ENCODE data around the gene TIMP2. TPM values are rescaled to one million over a fixed set of nuclear protein-coding genes. Genes with fewer than 3 reads are reported as not detected.

Gene TIMP2
- total and polyA plus RNA-seq, 2 of the 8 experiments (the other 6 are each of a cell fraction or from before 2014, with no cell fraction given): 18.2 to 43.3 TPM

DNA sequence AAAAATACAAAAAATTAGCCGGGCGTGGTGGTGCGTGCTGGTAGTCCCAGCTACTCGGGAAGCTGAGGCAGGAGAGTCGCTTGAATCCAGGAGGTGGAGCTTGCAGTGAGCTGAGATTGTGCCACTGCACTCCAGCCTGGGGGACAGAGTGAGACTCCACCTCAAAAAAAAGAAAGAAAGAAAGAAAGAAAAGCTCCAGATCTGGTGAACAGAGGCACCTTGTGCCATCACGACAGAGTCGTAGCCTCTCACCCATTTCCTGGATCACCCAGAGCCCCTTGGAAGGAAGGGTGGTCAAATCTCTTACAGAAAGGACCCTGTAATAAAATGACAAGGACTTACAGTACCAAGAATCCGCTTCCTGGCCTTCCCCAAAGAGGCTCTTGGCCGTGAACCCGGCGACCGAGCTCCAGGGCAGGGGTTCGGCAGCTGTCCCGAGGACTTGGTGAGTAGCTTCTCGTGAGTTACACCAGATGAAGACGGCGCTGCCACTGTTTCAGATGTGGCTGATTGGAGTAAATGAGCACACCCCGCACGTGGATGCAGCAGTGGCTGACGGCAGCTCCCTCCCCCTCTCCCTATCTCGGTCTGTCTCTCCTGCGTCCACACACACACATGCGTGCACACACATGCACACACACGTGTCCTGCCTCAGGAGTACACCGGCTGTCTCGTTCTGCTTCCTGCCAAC lies 41.1 kb upstream of the TIMP2 start:
- CTCF ChIA-PET (ENCODE audit: partially characterized antibody): interaction anchor here (0.8 to 4.2 kb wide), 16 partner anchors 10 to 116 kb away, joined by 3 to 19 read pairs (median 4); no protein-coding TSS in a partner anchor
- WGBS, 2 experiments (ENCODE audit: extremely low coverage in 1 of 2, insufficient coverage in 1 of 2, insufficient read length in 1 of 2, insufficient replicate concordance in 2 of 2, low coverage in 1 of 2, low lambda C conversion rate in 2 of 2, missing lambda C conversion rate in 1 of 2): 91% methylated on average over 23 of the region's 26 CpGs; no CpG with 5 or more reads in 1 of the 2 experiments
- FAIRE-seq: no peak
- no peak for TF ChIP-seq POU5F1 (IDR thresholded peaks at IDR 0.05; ENCODE audit: low read depth, low read length)
- no peak for TF ChIP-seq BRCA1 (IDR thresholded peaks at IDR 0.05; ENCODE audit: low read depth, low read length)
- no peak for TF ChIP-seq CEBPB (IDR thresholded peaks at IDR 0.05; ENCODE audit: low read depth, low read length)
- no peak for TF ChIP-seq ATF3 (IDR thresholded peaks at IDR 0.05; ENCODE audit: insufficient read depth, low read depth, low read length)
- no peak for TF ChIP-seq BACH1 (IDR thresholded peaks at IDR 0.05; ENCODE audit: low read length)
- TF ChIP-seq NANOG (IDR thresholded peaks at IDR 0.05; ENCODE audit: insufficient read depth, low read depth, low read length, poor library complexity, severe bottlenecking): no peak

More for the DNA sequence above, 41.1 kb upstream of the TIMP2 start:
- H4K5ac ChIP-seq (ENCODE audit: insufficient read length, low read depth, low read length): no peak overlapping the region
- no peak overlapping the region for H3K27ac ChIP-seq (ENCODE audit: low read depth, low read length)
- peaks cover 0 to 2% (median 0%) of the 10 kb centered on the region in 4 experiments; a peak in 1 of 7 replicates for H3K4me1 ChIP-seq (replicated peaks in 1 of 4; ENCODE audit: control insufficient read depth in 3 of 4, insufficient read depth in 4 of 4, low read length in 3 of 4)
- H4K8ac ChIP-seq (ENCODE audit: extremely low read depth, insufficient read depth, low read length): no peak overlapping the region
- H3K4me2 ChIP-seq (ENCODE audit: insufficient read depth in 1 of 2, low read depth in 2 of 2, low read length in 2 of 2): no peak overlapping the region
- H2BK5ac ChIP-seq (ENCODE audit: low read depth, low read length): no peak overlapping the region
- H4K20me1 ChIP-seq (replicated peaks in 1 of 2; ENCODE audit: control insufficient read depth in 1 of 2, insufficient read depth in 2 of 2, low read length in 2 of 2): no peaks in the 10 kb centered on the region
- no peaks in the 10 kb centered on the region for H3K79me2 ChIP-seq (ENCODE audit: control insufficient read depth in 1 of 2, insufficient read depth in 2 of 2, low read length in 2 of 2)
- H3K14ac ChIP-seq (ENCODE audit: insufficient read length): no peak overlapping the region
- no peaks in the 10 kb centered on the region for H3K9me3 ChIP-seq (ENCODE audit: insufficient read depth in 2 of 2, low read depth in 1 of 2, low read length in 1 of 2)
- H3K27me3 ChIP-seq (replicated peaks in 1 of 4; ENCODE audit: control insufficient read depth in 3 of 4, extremely low read depth in 1 of 4, insufficient read depth in 3 of 4, low read length in 3 of 4): no peaks in the 10 kb centered on the region
- no peak overlapping the region for H3K4me3 ChIP-seq (ENCODE audit: extremely low read depth in 1 of 4, insufficient read depth in 2 of 4, low read depth in 3 of 4, low read length in 4 of 4)
- no peak overlapping the region for H2BK20ac ChIP-seq (ENCODE audit: low read length)
- H2BK12ac ChIP-seq (ENCODE audit: low read depth, low read length): no peak overlapping the region
- H3K36me3 ChIP-seq (ENCODE audit: control insufficient read depth in 2 of 4, insufficient read depth in 4 of 4, low read length in 3 of 4): no peaks in the 10 kb centered on the region; a peak in 1 of 8 replicates
- no peak overlapping the region for H3K18ac ChIP-seq (ENCODE audit: extremely low read depth, low read length)
- no peak overlapping the region for H2BK120ac ChIP-seq (replicated peaks; ENCODE audit: low read depth, low read length)
- H2AK5ac ChIP-seq (ENCODE audit: low read depth, low read length): no peak overlapping the region
- POLR2A ChIA-PET (ENCODE audit: partially characterized antibody): interaction anchor here (0.7 to 2.5 kb wide), 2 partner anchors 11 to 13 kb away, joined by 4 to 10 read pairs; no protein-coding TSS in a partner anchor
- no peak overlapping the region for H3K23ac ChIP-seq (ENCODE audit: insufficient read length)
- no peak overlapping the region for H3K4ac ChIP-seq (replicated peaks; ENCODE audit: insufficient read length, low read depth, low read length)
- no peak overlapping the region for H2AFZ ChIP-seq (ENCODE audit: low read length)
- no peak overlapping the region for H3K56ac ChIP-seq (replicated peaks; ENCODE audit: insufficient read length, low read depth, low read length)
- no peak overlapping the region for H3K9ac ChIP-seq (replicated peaks in 1 of 4; ENCODE audit: extremely low read depth in 1 of 4, low read depth in 3 of 4, low read length in 3 of 4)
- H2BK15ac ChIP-seq (ENCODE audit: low read length): no peak overlapping the region
- no peak overlapping the region for H4K91ac ChIP-seq (replicated peaks; ENCODE audit: insufficient read length, low read length)
- DNase-seq (ENCODE audit: low read depth in 1 of 2, low spot score in 2 of 2): no peak
- H3K79me1 ChIP-seq (ENCODE audit: low read depth, low read length): no peaks in the 10 kb centered on the region
- H3K23me2 ChIP-seq (ENCODE audit: low read depth, low read length): no peaks in the 10 kb centered on the region

Measured in H1 (cell line).